PC-9 (cell line): ENCODE measurements around the gene ORAI3. TPM values are rescaled to one million over a fixed set of nuclear protein-coding genes. Genes with fewer than 3 reads are reported as not detected.

ENCODE experiments used
- BruUV-seq: library from RNA; stranded (reverse); fragments of 400-500 nt; replicated peaks from 2 replicates; lab custom pipeline; 2021; lab: Mats Ljungman, UMichigan
- CTCF ChIA-PET: fragments of 300-600 bp; sonication (Branson Sonifier 250); formaldehyde crosslinking; loops from one replicate; lab custom pipeline; 2022; ENCODE audit warnings: antibody characterized with exemption; lab: Charles Lee
- POLR2A ChIA-PET: fragments of 300-600 bp; sonication (Branson Sonifier 250); formaldehyde crosslinking; loops from one replicate; lab custom pipeline; 2022; ENCODE audit warnings: antibody characterized with exemption; ENCODE audit not compliant: unreplicated experiment; lab: Charles Lee
- DNase-seq, 2 experiments: peaks; one replicate each; pipeline versions ENCODE4 v3.0.0 to v3.0.0-alpha.2; 2015 to 2022; ENCODE audit warnings: mixed read lengths in 1 of 2
- H2AFZ ChIP-seq: fragments of 200-600 bp; sonication (generic); 2 replicates; pipeline ENCODE4 v1.8.1; 2017; ENCODE audit warnings: antibody characterized with exemption
- H3F3A ChIP-seq: fragments of 200-600 bp; sonication (generic); 2 replicates; pipeline ENCODE4 v1.8.1; 2017; ENCODE audit warnings: antibody characterized with exemption, mild to moderate bottlenecking, low read depth; ENCODE audit not compliant: insufficient read depth
- H3K27ac ChIP-seq: fragments of 200-600 bp; sonication (generic); 2 replicates; pipeline ENCODE4 v1.6.1; 2016; ENCODE audit warnings: mixed run types
- H3K27me3 ChIP-seq: fragments of 200-600 bp; sonication (generic); 2 replicates; pipeline ENCODE4 v1.6.1; 2016; ENCODE audit warnings: low read depth, mixed run types; ENCODE audit not compliant: insufficient read depth
- H3K36me3 ChIP-seq: fragments of 200-600 bp; sonication (generic); 2 replicates; pipeline ENCODE4 v1.6.1; 2016; ENCODE audit warnings: low read depth, mixed run types
- H3K4me1 ChIP-seq: fragments of 200-600 bp; sonication (generic); replicated peaks from 2 replicates; pipeline ENCODE4 v1.6.1; 2016; ENCODE audit warnings: mixed run types; ENCODE audit not compliant: insufficient read depth
- H3K4me2 ChIP-seq: fragments of 200-600 bp; sonication (generic); 2 replicates; pipeline ENCODE4 v1.6.1; 2017; ENCODE audit warnings: mixed run types
- H3K4me3 ChIP-seq: fragments of 200-600 bp; sonication (generic); 2 replicates; pipeline ENCODE4 v1.6.1; 2016; ENCODE audit warnings: mixed run types
- H3K79me2 ChIP-seq: fragments of 200-600 bp; sonication (generic); 2 replicates; pipeline ENCODE4 v1.6.1; 2017; ENCODE audit warnings: low read depth, mixed run types
- H3K9me2 ChIP-seq: fragments of 200-600 bp; sonication (generic); 2 replicates; pipeline ENCODE4 v1.8.1; 2017; ENCODE audit warnings: mild to moderate bottlenecking; ENCODE audit not compliant: insufficient read depth
- H3K9me3 ChIP-seq: fragments of 200-600 bp; sonication (generic); 2 replicates; pipeline ENCODE4 v1.8.1; 2016; ENCODE audit warnings: low read depth; ENCODE audit not compliant: insufficient read depth
- H4K20me1 ChIP-seq: fragments of 200-600 bp; sonication (generic); 2 replicates; pipeline ENCODE4 v1.8.1; 2017; ENCODE audit not compliant: insufficient read depth
- EZH2 ChIP-seq: fragments of 200-600 bp; sonication (generic); IDR thresholded peaks from 2 replicates; pipeline ENCODE4 v1.8.0; 2017; ENCODE audit warnings: antibody characterized with exemption, low read depth
- intact Hi-C: fragments of 100-400 bp; cut with micrococcal nuclease; formaldehyde crosslinking; loops from one replicate; pipeline ENCODE4 v1.10.0; 2022; ENCODE audit not compliant: unreplicated experiment
- total RNA-seq: library from RNA; stranded (reverse); gene quantifications from 2 replicates; pipeline ENCODE4 v1.2.3, GENCODE V29; 2021
- TF ChIP-seq, protein P1 (sequence below): fragments of 200-600 bp; sonication (generic); conservative IDR thresholded peaks from 2 replicates; pipeline ENCODE4 v1.6.1; 2017; ENCODE audit warnings: mixed run types, antibody characterized with exemption, mild to moderate bottlenecking, moderate library complexity

Gene ORAI3
- total RNA-seq, 1 experiment from 2014 or later, result 43.5 TPM

DNA sequence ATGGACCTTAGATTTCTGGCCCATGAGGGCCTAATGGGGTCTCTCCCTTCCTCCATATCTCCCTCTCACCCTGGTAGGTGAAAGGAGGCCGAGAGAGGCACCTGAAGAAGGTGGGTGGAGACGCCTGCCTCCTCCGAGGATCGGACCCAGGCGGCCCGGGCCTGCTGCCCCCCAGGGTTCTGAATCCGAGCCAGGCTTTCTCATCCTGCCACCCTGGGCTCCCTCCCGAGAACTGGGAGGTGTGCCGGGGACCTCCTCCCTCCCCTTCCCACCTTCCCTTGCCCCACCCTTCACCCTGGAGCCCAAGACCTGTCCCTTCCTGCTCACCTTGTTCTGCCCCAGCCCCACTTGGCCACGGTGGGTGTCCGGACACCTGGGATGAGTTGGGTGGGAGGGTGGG is 20.5 kb upstream of the ORAI3 start:
- BruUV-seq, result no TSS peak
- H3K9me3 ChIP-seq, result no peaks in the 10 kb centered on the region
- POLR2A ChIA-PET, result interaction anchor here (0.6 to 0.8 kb wide), 3 partner anchors 18 to 531 kb away, joined by 5 to 14 read pairs (median 8); no protein-coding TSS in a partner anchor
- H3K27me3 ChIP-seq, result no peaks in the 10 kb centered on the region
- no peak overlapping the region for H2AFZ ChIP-seq
- CTCF ChIA-PET, result no interaction called here
- intact Hi-C loops, result no loop called here
- peaks cover 22% of the 10 kb centered on the region for H4K20me1 ChIP-seq
- DNase-seq, result no peak
- H3K9me2 ChIP-seq, result no peaks in the 10 kb centered on the region
- no peaks in the 10 kb centered on the region; the same call in 1 of the 2 replicates for H3K4me1 ChIP-seq
- no peak overlapping the region for H3K27ac ChIP-seq
- peaks cover 9% of the 10 kb centered on the region; the same call in 1 of the 2 replicates for H3F3A ChIP-seq
- H3K4me3 ChIP-seq, result no peak overlapping the region
- TF ChIP-seq, protein P1, sequence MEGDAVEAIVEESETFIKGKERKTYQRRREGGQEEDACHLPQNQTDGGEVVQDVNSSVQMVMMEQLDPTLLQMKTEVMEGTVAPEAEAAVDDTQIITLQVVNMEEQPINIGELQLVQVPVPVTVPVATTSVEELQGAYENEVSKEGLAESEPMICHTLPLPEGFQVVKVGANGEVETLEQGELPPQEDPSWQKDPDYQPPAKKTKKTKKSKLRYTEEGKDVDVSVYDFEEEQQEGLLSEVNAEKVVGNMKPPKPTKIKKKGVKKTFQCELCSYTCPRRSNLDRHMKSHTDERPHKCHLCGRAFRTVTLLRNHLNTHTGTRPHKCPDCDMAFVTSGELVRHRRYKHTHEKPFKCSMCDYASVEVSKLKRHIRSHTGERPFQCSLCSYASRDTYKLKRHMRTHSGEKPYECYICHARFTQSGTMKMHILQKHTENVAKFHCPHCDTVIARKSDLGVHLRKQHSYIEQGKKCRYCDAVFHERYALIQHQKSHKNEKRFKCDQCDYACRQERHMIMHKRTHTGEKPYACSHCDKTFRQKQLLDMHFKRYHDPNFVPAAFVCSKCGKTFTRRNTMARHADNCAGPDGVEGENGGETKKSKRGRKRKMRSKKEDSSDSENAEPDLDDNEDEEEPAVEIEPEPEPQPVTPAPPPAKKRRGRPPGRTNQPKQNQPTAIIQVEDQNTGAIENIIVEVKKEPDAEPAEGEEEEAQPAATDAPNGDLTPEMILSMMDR, result no peak
- no peak for TF ChIP-seq EZH2
- H3K36me3 ChIP-seq, result peaks cover 28% of the 10 kb centered on the region; the same call in 1 of the 2 replicates
- peaks cover 14% of the 10 kb centered on the region for H3K79me2 ChIP-seq
- H3K4me2 ChIP-seq, result no peak overlapping the region

DNA sequence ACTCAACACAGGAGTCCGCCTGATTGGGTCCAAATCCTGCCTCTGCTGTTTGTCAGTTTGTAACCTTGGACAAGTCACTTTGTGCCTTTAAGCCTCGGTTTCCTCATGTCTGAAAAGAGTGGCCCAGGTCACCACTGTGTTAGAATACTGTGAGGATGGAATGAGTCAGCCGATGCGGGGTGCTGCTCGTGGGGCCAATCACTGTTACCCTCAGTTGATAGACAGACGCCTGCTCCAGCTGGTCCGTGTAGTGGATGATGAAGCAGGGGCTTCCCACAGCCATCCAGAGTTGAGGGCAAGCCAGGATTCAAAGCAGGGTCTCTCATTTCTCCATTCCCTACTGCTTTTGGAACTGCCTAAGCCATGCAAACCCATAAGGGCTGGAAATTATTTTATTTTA is 19.7 kb upstream of the ORAI3 start:
- Histone ChIP-seq H3K4me2 (no peak overlapping the region), H3K27me3 (no peaks in the 10 kb centered on the region), H3K9me2 (no peaks in the 10 kb centered on the region), H2AFZ (no peak overlapping the region), H3K4me3 (no peak overlapping the region), H3K36me3 (peaks cover 28% of the 10 kb centered on the region; the same call in 1 of the 2 replicates), H3F3A (peaks cover 9% of the 10 kb centered on the region; the same call in 1 of the 2 replicates), H3K9me3 (no peaks in the 10 kb centered on the region), H3K79me2 (peaks cover 14% of the 10 kb centered on the region), H3K4me1 (no peaks in the 10 kb centered on the region; the same call in 1 of the 2 replicates), H4K20me1 (peaks cover 22% of the 10 kb centered on the region), H3K27ac (no peak overlapping the region)
- no peak for DNase-seq
- intact Hi-C loops, result no loop called here
- no TSS peak for BruUV-seq
- ChIA-PET POLR2A (interaction anchor here (0.7 kb wide), 1 partner anchor 213 kb away, joined by 5 read pairs; no protein-coding TSS in a partner anchor), CTCF (no interaction called here)
- TF ChIP-seq, protein P1, result no peak
- no peak for TF ChIP-seq EZH2

DNA sequence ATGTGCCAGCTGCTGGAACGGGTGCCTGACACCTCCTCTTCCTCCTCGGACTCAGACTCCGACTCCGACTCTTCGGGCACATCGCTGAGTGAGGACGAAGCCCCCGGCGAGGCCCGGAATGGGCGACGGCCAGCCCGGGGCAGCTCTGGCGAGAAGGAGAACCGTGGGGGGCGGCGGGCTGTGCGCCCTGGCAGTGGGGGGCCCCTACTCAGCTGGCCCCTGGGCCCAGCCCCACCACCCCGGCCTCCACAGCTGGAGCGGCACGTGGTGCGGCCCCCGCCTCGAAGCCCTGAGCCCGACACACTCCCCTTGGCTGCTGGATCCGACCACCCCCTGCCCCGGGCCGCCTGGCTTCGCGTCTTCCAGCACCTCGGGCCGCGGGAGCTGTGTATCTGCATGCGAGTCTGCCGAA is 18.7 kb upstream of the ORAI3 start:
- POLR2A ChIA-PET, result no interaction called here
- peaks cover 4% of the 10 kb centered on the region; the same call in 1 of the 2 replicates for H3K79me2 ChIP-seq
- no peak overlapping the region for H3K4me2 ChIP-seq
- peaks cover 28% of the 10 kb centered on the region for H4K20me1 ChIP-seq
- DNase-seq, result no peak
- no peak overlapping the region for H2AFZ ChIP-seq
- H3K27ac ChIP-seq, result no peak overlapping the region
- H3K4me1 ChIP-seq, result no peaks in the 10 kb centered on the region
- no TSS peak for BruUV-seq
- CTCF ChIA-PET, result no interaction called here
- peaks cover 35% of the 10 kb centered on the region; the same call in 1 of the 2 replicates for H3K36me3 ChIP-seq
- H3K27me3 ChIP-seq, result no peaks in the 10 kb centered on the region
- TF ChIP-seq EZH2, result no peak
- TF ChIP-seq, protein P1, result no peak
- H3F3A ChIP-seq, result peaks cover 16% of the 10 kb centered on the region; the same call in 1 of the 2 replicates
- H3K9me3 ChIP-seq, result no peaks in the 10 kb centered on the region
- no peaks in the 10 kb centered on the region for H3K9me2 ChIP-seq
- no peak overlapping the region for H3K4me3 ChIP-seq
- intact Hi-C loops, result no loop called here
